ENCODE results near the gene BUD13.

- TF ChIP-seq, protein P1, sequence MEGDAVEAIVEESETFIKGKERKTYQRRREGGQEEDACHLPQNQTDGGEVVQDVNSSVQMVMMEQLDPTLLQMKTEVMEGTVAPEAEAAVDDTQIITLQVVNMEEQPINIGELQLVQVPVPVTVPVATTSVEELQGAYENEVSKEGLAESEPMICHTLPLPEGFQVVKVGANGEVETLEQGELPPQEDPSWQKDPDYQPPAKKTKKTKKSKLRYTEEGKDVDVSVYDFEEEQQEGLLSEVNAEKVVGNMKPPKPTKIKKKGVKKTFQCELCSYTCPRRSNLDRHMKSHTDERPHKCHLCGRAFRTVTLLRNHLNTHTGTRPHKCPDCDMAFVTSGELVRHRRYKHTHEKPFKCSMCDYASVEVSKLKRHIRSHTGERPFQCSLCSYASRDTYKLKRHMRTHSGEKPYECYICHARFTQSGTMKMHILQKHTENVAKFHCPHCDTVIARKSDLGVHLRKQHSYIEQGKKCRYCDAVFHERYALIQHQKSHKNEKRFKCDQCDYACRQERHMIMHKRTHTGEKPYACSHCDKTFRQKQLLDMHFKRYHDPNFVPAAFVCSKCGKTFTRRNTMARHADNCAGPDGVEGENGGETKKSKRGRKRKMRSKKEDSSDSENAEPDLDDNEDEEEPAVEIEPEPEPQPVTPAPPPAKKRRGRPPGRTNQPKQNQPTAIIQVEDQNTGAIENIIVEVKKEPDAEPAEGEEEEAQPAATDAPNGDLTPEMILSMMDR (IDR thresholded peaks at IDR 0.05; ENCODE audit: low read length), result no peak
- no peak for TF ChIP-seq EZH2 (IDR thresholded peaks at IDR 0.05; ENCODE audit: borderline replicate concordance, low read length)
Measured at GRCh38 chr11:116774661-116775060, 1.9 kb upstream of the BUD13 start.

Measured in OCI-LY1 (cell line).